Measurements from ENCODE around the gene MAPKBP1. TPM values are rescaled to one million over a fixed set of nuclear protein-coding genes. Genes with fewer than 3 reads are reported as not detected.

The MAPKBP1 gene
- total RNA-seq, 4 donors from 2014 or later, result 4.2 to 8.4 (median 5.4) TPM

GRCh38 chr15:41868321-41868720, 94.0 kb downstream of the MAPKBP1 start:
- DNase-seq (no peak), ATAC-seq (no peak)
- Histone ChIP-seq H3K4me1 (no peaks in the 10 kb centered on the region), H3K27ac (no peak overlapping the region), H3K36me3 (no peaks in the 10 kb centered on the region), H3K4me3 (no peak overlapping the region), H3K9me3 (no peaks in the 10 kb centered on the region), H3K27me3 (no peaks in the 10 kb centered on the region)
- intact Hi-C loops (cut with DNase I; ENCODE audit: low total_unique reads), result no loop called here
- in situ Hi-C loops (cut with MboI; ENCODE audit: low sequenced_read_pairs in 4 of 4), result no loop called here
- TF ChIP-seq CTCF (IDR thresholded peaks at IDR 0.05 in 4 of 5, conservative IDR thresholded peaks at IDR 0.05 in 1 of 5) (no peak), POLR2A (IDR thresholded peaks at IDR 0.05) (no peak)

DNA sequence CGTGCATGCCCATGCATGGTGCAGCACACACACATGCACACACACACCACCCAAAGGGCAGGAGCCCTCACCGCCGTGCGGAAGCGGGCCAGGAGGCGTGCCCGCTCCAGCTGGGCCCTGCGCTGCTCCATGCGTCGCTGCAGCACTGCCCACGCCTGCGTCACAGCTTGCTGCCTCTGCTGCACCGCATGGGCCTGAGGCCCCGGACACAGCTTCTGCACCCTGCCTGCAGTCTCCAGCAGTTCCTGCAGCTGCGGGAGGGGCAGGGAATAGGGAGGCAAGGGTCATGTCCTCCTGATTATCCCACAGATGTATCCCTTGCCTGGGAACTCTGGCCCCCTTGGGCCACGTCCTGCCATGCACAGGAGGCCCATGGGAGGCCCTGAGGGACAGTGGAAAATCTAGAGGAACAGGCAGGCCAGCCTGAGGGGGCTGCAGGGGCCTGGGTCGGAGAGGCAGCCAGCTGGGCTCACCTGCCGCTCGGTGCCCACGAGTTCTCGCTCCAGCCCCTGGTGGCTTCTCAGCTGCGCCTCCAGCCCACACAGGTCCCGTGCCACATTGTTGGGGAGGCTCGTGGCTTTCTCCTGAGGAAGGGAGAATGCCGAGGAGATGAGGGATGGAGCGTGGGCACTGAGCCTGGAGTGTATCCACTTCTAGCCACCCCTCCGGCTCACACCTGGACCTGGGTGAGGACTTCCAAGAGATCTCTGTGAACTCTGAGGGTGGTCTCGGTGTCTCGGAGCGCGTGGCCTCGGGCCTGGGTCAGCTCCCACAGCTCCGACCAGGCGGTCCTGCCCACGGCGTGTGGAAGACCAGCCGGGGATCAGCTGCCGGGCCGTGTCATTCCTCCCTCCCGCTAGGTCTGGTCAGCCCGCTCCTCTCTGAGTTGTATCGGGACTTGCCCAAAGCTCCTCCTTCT, 95.7 kb downstream of the MAPKBP1 start:
- in situ Hi-C loops (cut with MboI; ENCODE audit: low sequenced_read_pairs in 4 of 4), result no loop called here
- H3K36me3 ChIP-seq, result no peaks in the 10 kb centered on the region
- no peaks in the 10 kb centered on the region for H3K27me3 ChIP-seq
- intact Hi-C loops (cut with DNase I; ENCODE audit: low total_unique reads), result no loop called here
- no peak for DNase-seq
- no peaks in the 10 kb centered on the region for H3K9me3 ChIP-seq
- no peak overlapping the region for H3K27ac ChIP-seq
- H3K4me1 ChIP-seq, result no peaks in the 10 kb centered on the region
- ATAC-seq, result no peak
- no peak for TF ChIP-seq CTCF (IDR thresholded peaks at IDR 0.05 in 4 of 5, conservative IDR thresholded peaks at IDR 0.05 in 1 of 5)
- TF ChIP-seq POLR2A (IDR thresholded peaks at IDR 0.05), result no peak
- no peak overlapping the region for H3K4me3 ChIP-seq

DNA sequence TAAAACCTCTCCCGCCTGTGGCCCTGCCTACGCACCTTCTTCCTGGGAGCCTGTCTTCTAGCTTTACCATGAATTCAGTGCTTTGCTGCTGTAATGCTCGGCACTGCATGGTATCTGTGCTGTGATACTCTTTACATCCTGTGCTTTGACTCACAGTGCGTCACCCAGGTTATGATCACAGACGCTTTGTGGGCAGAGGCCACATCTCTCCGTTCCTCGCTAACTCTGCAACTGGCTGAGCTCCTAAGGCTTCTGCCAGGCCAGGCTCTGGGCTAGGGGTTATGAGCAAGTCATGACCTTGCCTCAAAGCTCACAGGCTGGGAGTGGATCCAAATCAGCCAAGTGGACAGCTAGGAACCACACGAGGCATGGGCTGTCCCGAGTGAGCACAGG, 96.4 kb downstream of the MAPKBP1 start:
- Histone ChIP-seq H3K27ac (no peak overlapping the region), H3K36me3 (no peaks in the 10 kb centered on the region), H3K27me3 (no peaks in the 10 kb centered on the region), H3K4me3 (no peak overlapping the region), H3K9me3 (no peaks in the 10 kb centered on the region), H3K4me1 (no peaks in the 10 kb centered on the region)
- no peak for DNase-seq
- in situ Hi-C loops (cut with MboI; ENCODE audit: low sequenced_read_pairs in 4 of 4), result no loop called here
- TF ChIP-seq CTCF (IDR thresholded peaks at IDR 0.05 in 4 of 5, conservative IDR thresholded peaks at IDR 0.05 in 1 of 5) (no peak), POLR2A (IDR thresholded peaks at IDR 0.05) (no peak)
- intact Hi-C loops (cut with DNase I; ENCODE audit: low total_unique reads), result no loop called here
- no peak for ATAC-seq

DNA sequence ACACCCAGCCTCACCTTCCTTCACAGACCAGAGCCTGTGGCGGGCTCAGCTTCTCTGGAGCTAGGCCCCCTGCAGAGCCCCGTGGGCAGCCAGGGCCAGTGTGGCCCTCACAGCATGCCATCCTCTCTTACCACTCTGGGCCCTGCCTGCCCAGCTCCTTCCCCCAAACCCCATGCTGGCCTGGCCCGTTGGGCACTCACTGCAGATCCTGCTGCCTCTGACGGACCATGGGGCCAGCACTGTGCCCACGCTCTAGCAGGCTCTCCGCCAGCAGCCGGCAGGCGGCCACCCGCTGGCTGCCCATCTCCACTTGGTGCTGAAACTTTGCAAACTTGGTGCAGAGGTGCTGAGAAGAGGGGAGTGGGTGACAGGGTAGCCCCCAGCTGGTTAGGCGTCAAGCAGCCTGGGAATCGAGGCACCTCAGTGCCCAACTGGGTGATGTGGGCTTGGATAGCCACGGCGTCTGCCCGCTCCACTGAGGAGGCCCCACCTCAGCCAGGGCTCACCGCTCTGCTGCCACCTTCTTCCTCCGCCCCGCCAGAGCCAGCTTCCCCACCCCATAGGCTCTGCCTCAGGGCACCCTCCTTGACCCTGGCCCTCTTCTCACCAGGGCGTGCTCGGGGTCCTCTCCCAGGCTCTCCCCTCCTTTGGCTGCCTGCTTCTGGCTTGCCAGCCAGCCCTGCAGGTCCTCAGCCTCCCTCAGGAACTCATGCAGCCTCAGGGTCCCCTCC, 97.1 kb downstream of the MAPKBP1 start:
- ATAC-seq (no peak), DNase-seq (no peak)
- no peaks in the 10 kb centered on the region for H3K9me3 ChIP-seq
- in situ Hi-C loops (cut with MboI; ENCODE audit: low sequenced_read_pairs in 4 of 4), result no loop called here
- H3K36me3 ChIP-seq, result no peaks in the 10 kb centered on the region
- H3K4me1 ChIP-seq, result no peaks in the 10 kb centered on the region
- intact Hi-C loops (cut with DNase I; ENCODE audit: low total_unique reads), result no loop called here
- no peak for TF ChIP-seq CTCF (IDR thresholded peaks at IDR 0.05 in 4 of 5, conservative IDR thresholded peaks at IDR 0.05 in 1 of 5)
- no peak for TF ChIP-seq POLR2A (IDR thresholded peaks at IDR 0.05)
- H3K27ac ChIP-seq, result no peak overlapping the region
- no peaks in the 10 kb centered on the region for H3K27me3 ChIP-seq
- H3K4me3 ChIP-seq, result no peak overlapping the region
